ENCODE measurements around the gene TFF3.

TFF3 gene

DNA sequence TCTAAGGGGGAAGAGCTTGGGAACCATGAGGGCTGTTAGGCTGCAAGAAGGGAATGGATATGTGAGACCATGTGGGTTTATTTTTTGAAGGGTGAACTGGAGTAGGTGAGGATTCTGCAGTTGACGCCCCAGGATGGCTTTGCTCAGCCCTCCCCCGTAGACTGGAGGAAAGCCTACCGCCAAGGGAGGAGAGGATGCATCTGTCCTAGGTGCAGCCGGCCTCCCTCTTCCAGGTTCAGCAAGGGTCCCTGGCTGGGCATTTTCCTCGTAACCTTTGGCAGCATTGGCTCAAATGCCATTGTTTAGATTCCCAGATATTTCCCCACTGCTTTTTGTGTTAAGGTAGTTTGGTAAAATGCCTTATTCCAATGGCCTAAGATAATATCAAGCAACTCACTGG is 16.6 kb downstream of the TFF3 start:
- Histone ChIP-seq H3K4me1 (ENCODE audit: low read length) (no peaks in the 10 kb centered on the region), H3K4me2 (ENCODE audit: low read depth, low read length) (no peak overlapping the region), H3K4me3 (ENCODE audit: low read length) (no peak overlapping the region), H3F3A (ENCODE audit: insufficient read depth, low read length) (no peaks in the 10 kb centered on the region; the same call in 1 of the 2 replicates), H3K27ac (ENCODE audit: low read length) (no peak overlapping the region), H3K36me3 (replicated peaks; ENCODE audit: insufficient read depth, low read length) (no peaks in the 10 kb centered on the region), H3K9ac (ENCODE audit: low read length) (no peak overlapping the region), H4K20me1 (ENCODE audit: insufficient read depth, low read length) (no peaks in the 10 kb centered on the region), H3K79me2 (ENCODE audit: low read length) (no peaks in the 10 kb centered on the region), H3K27me3 (replicated peaks; ENCODE audit: insufficient read depth, low read length) (peaks cover 84% of the 10 kb centered on the region), H2AFZ (ENCODE audit: low read length) (no peak overlapping the region), H3K9me2 (replicated peaks; ENCODE audit: insufficient read depth, low read length) (no peaks in the 10 kb centered on the region), H3K9me3 (replicated peaks; ENCODE audit: insufficient read depth, low read length) (no peaks in the 10 kb centered on the region)
- no peak for DNase-seq
- no peak for TF ChIP-seq EZH2 (optimal IDR thresholded peaks at IDR 0.05; ENCODE audit: low read depth, low read length)
- TF ChIP-seq EZH2phosphoT487 (IDR thresholded peaks at IDR 0.05; ENCODE audit: low read length): no peak
- TF ChIP-seq, protein P1, sequence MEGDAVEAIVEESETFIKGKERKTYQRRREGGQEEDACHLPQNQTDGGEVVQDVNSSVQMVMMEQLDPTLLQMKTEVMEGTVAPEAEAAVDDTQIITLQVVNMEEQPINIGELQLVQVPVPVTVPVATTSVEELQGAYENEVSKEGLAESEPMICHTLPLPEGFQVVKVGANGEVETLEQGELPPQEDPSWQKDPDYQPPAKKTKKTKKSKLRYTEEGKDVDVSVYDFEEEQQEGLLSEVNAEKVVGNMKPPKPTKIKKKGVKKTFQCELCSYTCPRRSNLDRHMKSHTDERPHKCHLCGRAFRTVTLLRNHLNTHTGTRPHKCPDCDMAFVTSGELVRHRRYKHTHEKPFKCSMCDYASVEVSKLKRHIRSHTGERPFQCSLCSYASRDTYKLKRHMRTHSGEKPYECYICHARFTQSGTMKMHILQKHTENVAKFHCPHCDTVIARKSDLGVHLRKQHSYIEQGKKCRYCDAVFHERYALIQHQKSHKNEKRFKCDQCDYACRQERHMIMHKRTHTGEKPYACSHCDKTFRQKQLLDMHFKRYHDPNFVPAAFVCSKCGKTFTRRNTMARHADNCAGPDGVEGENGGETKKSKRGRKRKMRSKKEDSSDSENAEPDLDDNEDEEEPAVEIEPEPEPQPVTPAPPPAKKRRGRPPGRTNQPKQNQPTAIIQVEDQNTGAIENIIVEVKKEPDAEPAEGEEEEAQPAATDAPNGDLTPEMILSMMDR (IDR thresholded peaks at IDR 0.05; ENCODE audit: low read length): no peak

- no peaks in the 10 kb centered on the region for H4K20me1 ChIP-seq (ENCODE audit: insufficient read depth, low read length)
- no peaks in the 10 kb centered on the region; the same call in 1 of the 2 replicates for H3F3A ChIP-seq (ENCODE audit: insufficient read depth, low read length)
- H3K36me3 ChIP-seq (replicated peaks; ENCODE audit: insufficient read depth, low read length): no peaks in the 10 kb centered on the region
- H3K79me2 ChIP-seq (ENCODE audit: low read length): no peaks in the 10 kb centered on the region
- no peak for DNase-seq
- no peaks in the 10 kb centered on the region for H3K4me1 ChIP-seq (ENCODE audit: low read length)
- TF ChIP-seq EZH2phosphoT487 (IDR thresholded peaks at IDR 0.05; ENCODE audit: low read length): no peak
- TF ChIP-seq, protein P1 (IDR thresholded peaks at IDR 0.05; ENCODE audit: low read length): no peak
- no peak for TF ChIP-seq EZH2 (optimal IDR thresholded peaks at IDR 0.05; ENCODE audit: low read depth, low read length)
- no peak overlapping the region for H3K27ac ChIP-seq (ENCODE audit: low read length)
- peaks cover 80% of the 10 kb centered on the region for H3K27me3 ChIP-seq (replicated peaks; ENCODE audit: insufficient read depth, low read length)
- no peak overlapping the region for H3K4me2 ChIP-seq (ENCODE audit: low read depth, low read length)
- H2AFZ ChIP-seq (ENCODE audit: low read length): no peak overlapping the region
- no peaks in the 10 kb centered on the region for H3K9me2 ChIP-seq (replicated peaks; ENCODE audit: insufficient read depth, low read length)
- no peak overlapping the region for H3K9ac ChIP-seq (ENCODE audit: low read length)
- H3K9me3 ChIP-seq (replicated peaks; ENCODE audit: insufficient read depth, low read length): no peaks in the 10 kb centered on the region
- H3K4me3 ChIP-seq (ENCODE audit: low read length): no peak overlapping the region
Observed at GRCh38 chr21:42298237-42298636, 17.0 kb downstream of the TFF3 start.

DNA sequence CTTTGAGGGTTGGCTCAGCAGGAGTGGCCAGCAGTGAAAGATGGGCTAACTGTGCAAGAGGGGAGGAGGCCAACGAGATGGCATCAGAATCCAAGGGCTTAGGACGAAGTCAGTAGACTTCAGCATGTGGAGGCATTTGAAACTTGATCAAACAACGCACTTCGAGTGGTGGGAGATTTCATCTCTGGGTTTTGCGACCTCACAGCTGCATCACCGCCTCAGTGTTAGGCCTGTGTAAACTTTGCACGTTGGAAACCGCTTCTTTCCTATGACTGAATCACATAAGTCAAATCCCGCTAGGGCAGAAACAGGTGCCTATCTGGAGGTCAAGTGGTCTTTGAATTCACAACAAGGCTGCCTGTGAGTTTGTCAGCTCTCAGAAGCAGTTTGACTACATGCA is 17.8 kb downstream of the TFF3 start:
- Histone ChIP-seq H3K9me3 (replicated peaks; ENCODE audit: insufficient read depth, low read length) (no peaks in the 10 kb centered on the region), H3K9me2 (replicated peaks; ENCODE audit: insufficient read depth, low read length) (no peaks in the 10 kb centered on the region), H3F3A (ENCODE audit: insufficient read depth, low read length) (no peaks in the 10 kb centered on the region; the same call in 1 of the 2 replicates), H3K27me3 (replicated peaks; ENCODE audit: insufficient read depth, low read length) (peaks cover 71% of the 10 kb centered on the region), H3K9ac (ENCODE audit: low read length) (no peak overlapping the region), H3K4me2 (ENCODE audit: low read depth, low read length) (no peak overlapping the region), H3K36me3 (replicated peaks; ENCODE audit: insufficient read depth, low read length) (no peaks in the 10 kb centered on the region), H3K27ac (ENCODE audit: low read length) (no peak overlapping the region), H3K79me2 (ENCODE audit: low read length) (no peaks in the 10 kb centered on the region), H3K4me1 (ENCODE audit: low read length) (no peaks in the 10 kb centered on the region), H4K20me1 (ENCODE audit: insufficient read depth, low read length) (no peaks in the 10 kb centered on the region), H3K4me3 (ENCODE audit: low read length) (no peak overlapping the region), H2AFZ (ENCODE audit: low read length) (no peak overlapping the region)
- DNase-seq: no peak
- TF ChIP-seq EZH2phosphoT487 (IDR thresholded peaks at IDR 0.05; ENCODE audit: low read length): no peak
- TF ChIP-seq, protein P1 (IDR thresholded peaks at IDR 0.05; ENCODE audit: low read length): no peak
- no peak for TF ChIP-seq EZH2 (optimal IDR thresholded peaks at IDR 0.05; ENCODE audit: low read depth, low read length)

All from MM.1S (cell line).